OCI-LY7 (cell line): ENCODE data around the gene HOXD8. TPM values are rescaled to one million over a fixed set of nuclear protein-coding genes. Genes with fewer than 3 reads are reported as not detected.

ENCODE experiments used
- BruUV-seq: library from RNA; stranded (reverse); fragments of 400-500 nt; replicated peaks from 2 replicates; lab custom pipeline; 2021; lab: Mats Ljungman, UMichigan
- CTCF ChIA-PET: fragments of 300-600 bp; sonication (Branson Sonifier 250); formaldehyde crosslinking; loops from one replicate; lab custom pipeline; 2022; ENCODE audit warnings: antibody characterized with exemption; ENCODE audit not compliant: unreplicated experiment; lab: Charles Lee
- POLR2A ChIA-PET: fragments of 300-600 bp; sonication (Branson Sonifier 250); formaldehyde crosslinking; loops from one replicate; lab custom pipeline; 2022; ENCODE audit warnings: antibody characterized with exemption; lab: Charles Lee
- DNase-seq: peaks from one replicate; pipeline ENCODE4 v3.0.0-alpha.2; 2015; ENCODE audit warnings: low spot score
- H2AFZ ChIP-seq: fragments of 200-600 bp; sonication (generic), shearing (Covaris generic); 2 replicates; pipeline ENCODE4 v1.6.1; 2014; ENCODE audit warnings: mild to moderate bottlenecking, antibody characterized with exemption, low read length, moderate library complexity
- H3K27ac ChIP-seq: fragments of 200-600 bp; sonication (generic); 2 replicates; pipeline ENCODE4 v1.5.1; 2014; ENCODE audit warnings: mixed run types, low read depth, mild to moderate bottlenecking, moderate library complexity, low read length, inconsistent platforms; ENCODE audit not compliant: poor library complexity, severe bottlenecking
- H3K36me3 ChIP-seq: fragments of 200-600 bp; sonication (generic); 2 replicates; pipeline ENCODE4 v1.6.1; 2014; ENCODE audit warnings: mild to moderate bottlenecking, antibody characterized with exemption, low read length, moderate library complexity, mixed read lengths; ENCODE audit not compliant: insufficient read depth
- H3K4me1 ChIP-seq: fragments of 200-600 bp; sonication (generic); 2 replicates; pipeline ENCODE4 v1.5.1; 2014; ENCODE audit warnings: mild to moderate bottlenecking, low read length; ENCODE audit not compliant: insufficient read depth, poor library complexity, severe bottlenecking
- H3K4me2 ChIP-seq: fragments of 200-600 bp; sonication (generic); 2 replicates; pipeline ENCODE4 v1.6.1; 2014; ENCODE audit warnings: mild to moderate bottlenecking, low read length
- H3K4me3 ChIP-seq: fragments of 200-600 bp; sonication (generic); 2 replicates; pipeline ENCODE4 v1.5.1; 2014; ENCODE audit warnings: mild to moderate bottlenecking, low read depth, low read length; ENCODE audit not compliant: poor library complexity, severe bottlenecking
- H3K79me2 ChIP-seq: fragments of 200-600 bp; sonication (generic); 2 replicates; pipeline ENCODE4 v1.6.1; 2016; ENCODE audit warnings: low read depth, mild to moderate bottlenecking, low read length, moderate library complexity, mixed read lengths; ENCODE audit not compliant: insufficient read depth
- H3K9me2 ChIP-seq: fragments of 200-600 bp; sonication (generic); 2 replicates; pipeline ENCODE4 v1.6.1; 2016; ENCODE audit warnings: mild to moderate bottlenecking, low read length, mixed read lengths; ENCODE audit not compliant: insufficient read depth
- H3K9me3 ChIP-seq: fragments of 200-600 bp; sonication (generic); 2 replicates; pipeline ENCODE4 v1.6.1; 2014; ENCODE audit warnings: mild to moderate bottlenecking, mixed run types, low read length, mixed read lengths
- H4K20me1 ChIP-seq: fragments of 200-600 bp; sonication (generic); 2 replicates; pipeline ENCODE4 v1.6.1; 2014; ENCODE audit warnings: mild to moderate bottlenecking, antibody characterized with exemption, low read length, moderate library complexity, mixed read lengths; ENCODE audit not compliant: insufficient read depth
- EZH2phosphoT487 ChIP-seq: fragments of 200-600 bp; sonication (generic); IDR thresholded peaks from 2 replicates; pipeline ENCODE4 v1.6.1; 2018; ENCODE audit warnings: low read depth, borderline replicate concordance, mild to moderate bottlenecking, mixed run types, antibody characterized with exemption, low read length, moderate library complexity, mixed read lengths
- intact Hi-C: fragments of 100-400 bp; cut with micrococcal nuclease; formaldehyde crosslinking; loops from one replicate; pipeline ENCODE4 v1.10.0; 2022; ENCODE audit not compliant: unreplicated experiment
- total RNA-seq, 2 experiments: library from RNA; depleted of rRNA in 1 of 2; stranded (reverse); fragments of >200 nt in 1 of 2; shearing (Covaris generic) in 1 of 2; gene quantifications; 2 replicates each; pipeline ENCODE4 v1.2.3, GENCODE V29; 2014 to 2022
- TF ChIP-seq, protein P1 (sequence below): fragments of 200-600 bp; sonication (generic); conservative IDR thresholded peaks from 2 replicates; pipeline ENCODE4 v1.5.1; 2014; ENCODE audit warnings: mild to moderate bottlenecking, antibody characterized with exemption, low read length, moderate library complexity, mixed read lengths

The HOXD8 gene
- total RNA-seq, 2 experiments from 2014 or later: not detected

DNA sequence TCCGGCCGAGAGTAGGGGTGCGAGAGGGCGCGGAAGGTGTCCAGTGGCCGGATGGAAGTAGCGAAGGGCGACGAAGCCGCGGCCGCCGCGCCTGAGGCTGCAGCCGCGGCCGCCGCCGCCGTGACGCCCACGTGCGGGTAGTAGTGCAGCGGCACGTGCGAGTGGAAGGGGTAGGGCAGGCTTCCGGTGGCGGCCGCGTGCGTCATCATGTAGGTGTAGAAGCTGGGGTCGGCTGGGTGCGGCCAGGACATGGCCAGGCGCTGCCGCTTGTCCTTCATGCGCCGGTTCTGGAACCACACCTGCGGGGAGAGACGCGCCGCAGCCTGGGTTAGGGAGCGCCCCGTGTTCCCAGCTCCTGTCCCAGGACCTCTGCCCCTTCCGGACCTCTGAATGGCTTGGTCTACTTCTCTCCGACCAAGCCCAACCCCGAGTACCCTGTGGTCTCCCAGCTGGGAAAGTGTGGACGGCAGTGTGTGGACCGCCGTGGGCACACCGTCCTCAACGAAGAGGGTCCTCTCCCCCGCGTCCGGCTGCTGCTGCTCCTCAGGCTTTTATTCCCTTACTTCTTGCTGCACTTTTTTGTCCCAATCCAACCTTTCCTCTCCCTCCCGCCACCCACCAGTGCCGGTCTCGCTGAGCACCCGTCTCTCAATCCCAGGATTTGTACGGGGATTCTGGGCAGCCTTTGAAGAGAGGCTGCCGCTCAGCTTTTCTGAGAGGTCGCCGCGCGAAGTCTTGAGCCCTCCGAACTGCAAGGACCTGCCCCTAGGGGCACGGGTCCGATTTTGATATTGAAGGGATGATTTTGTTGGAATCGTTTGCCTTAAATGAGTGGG lies 48.7 kb upstream of the HOXD8 start:
- no peak for DNase-seq
- H3K27ac ChIP-seq: no peak overlapping the region
- H3K79me2 ChIP-seq: no peaks in the 10 kb centered on the region
- no peaks in the 10 kb centered on the region for H3K9me2 ChIP-seq
- no TSS peak for BruUV-seq
- H3K4me1 ChIP-seq: no peaks in the 10 kb centered on the region
- H4K20me1 ChIP-seq: no peaks in the 10 kb centered on the region
- CTCF ChIA-PET: no interaction called here
- TF ChIP-seq, protein P1, sequence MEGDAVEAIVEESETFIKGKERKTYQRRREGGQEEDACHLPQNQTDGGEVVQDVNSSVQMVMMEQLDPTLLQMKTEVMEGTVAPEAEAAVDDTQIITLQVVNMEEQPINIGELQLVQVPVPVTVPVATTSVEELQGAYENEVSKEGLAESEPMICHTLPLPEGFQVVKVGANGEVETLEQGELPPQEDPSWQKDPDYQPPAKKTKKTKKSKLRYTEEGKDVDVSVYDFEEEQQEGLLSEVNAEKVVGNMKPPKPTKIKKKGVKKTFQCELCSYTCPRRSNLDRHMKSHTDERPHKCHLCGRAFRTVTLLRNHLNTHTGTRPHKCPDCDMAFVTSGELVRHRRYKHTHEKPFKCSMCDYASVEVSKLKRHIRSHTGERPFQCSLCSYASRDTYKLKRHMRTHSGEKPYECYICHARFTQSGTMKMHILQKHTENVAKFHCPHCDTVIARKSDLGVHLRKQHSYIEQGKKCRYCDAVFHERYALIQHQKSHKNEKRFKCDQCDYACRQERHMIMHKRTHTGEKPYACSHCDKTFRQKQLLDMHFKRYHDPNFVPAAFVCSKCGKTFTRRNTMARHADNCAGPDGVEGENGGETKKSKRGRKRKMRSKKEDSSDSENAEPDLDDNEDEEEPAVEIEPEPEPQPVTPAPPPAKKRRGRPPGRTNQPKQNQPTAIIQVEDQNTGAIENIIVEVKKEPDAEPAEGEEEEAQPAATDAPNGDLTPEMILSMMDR: no peak
- no peak for TF ChIP-seq EZH2phosphoT487
- H3K36me3 ChIP-seq: no peaks in the 10 kb centered on the region
- H3K4me3 ChIP-seq: no peak overlapping the region
- no peaks in the 10 kb centered on the region for H3K9me3 ChIP-seq
- H2AFZ ChIP-seq: no peak overlapping the region
- intact Hi-C loops: no loop called here
- POLR2A ChIA-PET: no interaction called here
- no peak overlapping the region for H3K4me2 ChIP-seq

DNA sequence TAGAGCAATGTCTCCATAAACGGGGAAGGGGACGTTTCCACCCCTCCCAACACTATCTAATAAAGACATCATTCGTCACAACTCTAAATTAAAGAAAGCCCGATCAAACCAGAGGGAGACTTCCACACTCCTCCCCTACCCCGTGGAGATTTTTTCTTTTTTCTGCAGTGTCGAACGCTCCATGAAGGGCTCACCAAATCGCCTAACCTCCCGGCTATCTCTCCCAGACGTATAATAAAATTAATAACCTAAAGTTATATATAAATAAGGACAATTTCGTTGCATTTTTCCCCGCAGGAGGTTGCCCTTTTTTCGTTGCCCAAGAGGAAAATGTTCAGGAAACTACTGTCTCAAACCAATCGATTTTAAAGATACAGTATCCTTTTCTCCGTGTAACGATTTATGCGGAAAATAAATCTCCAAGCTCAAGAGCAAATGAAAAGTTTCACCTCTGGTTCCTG lies 48.1 kb upstream of the HOXD8 start:
- intact Hi-C loops: no loop called here
- Histone ChIP-seq H3K79me2 (no peaks in the 10 kb centered on the region), H3K4me3 (no peak overlapping the region), H3K27ac (no peak overlapping the region), H3K4me2 (no peak overlapping the region), H3K4me1 (no peaks in the 10 kb centered on the region), H4K20me1 (no peaks in the 10 kb centered on the region), H3K36me3 (no peaks in the 10 kb centered on the region), H3K9me3 (no peaks in the 10 kb centered on the region), H3K9me2 (no peaks in the 10 kb centered on the region), H2AFZ (no peak overlapping the region)
- CTCF ChIA-PET: no interaction called here
- POLR2A ChIA-PET: no interaction called here
- TF ChIP-seq EZH2phosphoT487: no peak
- TF ChIP-seq, protein P1: no peak
- no TSS peak for BruUV-seq
- no peak for DNase-seq
